Measurements from ENCODE around the gene NEAT1. TPM values are rescaled to one million over a fixed set of nuclear protein-coding genes. Genes with fewer than 3 reads are reported as not detected.
A peak's percentile ranks its signal among the peaks of the same experiment; 100 is the strongest.

The NEAT1 gene
- total and polyA plus RNA-seq, 12 donors = 20.9 to 6,838 (median 335) TPM

DNA sequence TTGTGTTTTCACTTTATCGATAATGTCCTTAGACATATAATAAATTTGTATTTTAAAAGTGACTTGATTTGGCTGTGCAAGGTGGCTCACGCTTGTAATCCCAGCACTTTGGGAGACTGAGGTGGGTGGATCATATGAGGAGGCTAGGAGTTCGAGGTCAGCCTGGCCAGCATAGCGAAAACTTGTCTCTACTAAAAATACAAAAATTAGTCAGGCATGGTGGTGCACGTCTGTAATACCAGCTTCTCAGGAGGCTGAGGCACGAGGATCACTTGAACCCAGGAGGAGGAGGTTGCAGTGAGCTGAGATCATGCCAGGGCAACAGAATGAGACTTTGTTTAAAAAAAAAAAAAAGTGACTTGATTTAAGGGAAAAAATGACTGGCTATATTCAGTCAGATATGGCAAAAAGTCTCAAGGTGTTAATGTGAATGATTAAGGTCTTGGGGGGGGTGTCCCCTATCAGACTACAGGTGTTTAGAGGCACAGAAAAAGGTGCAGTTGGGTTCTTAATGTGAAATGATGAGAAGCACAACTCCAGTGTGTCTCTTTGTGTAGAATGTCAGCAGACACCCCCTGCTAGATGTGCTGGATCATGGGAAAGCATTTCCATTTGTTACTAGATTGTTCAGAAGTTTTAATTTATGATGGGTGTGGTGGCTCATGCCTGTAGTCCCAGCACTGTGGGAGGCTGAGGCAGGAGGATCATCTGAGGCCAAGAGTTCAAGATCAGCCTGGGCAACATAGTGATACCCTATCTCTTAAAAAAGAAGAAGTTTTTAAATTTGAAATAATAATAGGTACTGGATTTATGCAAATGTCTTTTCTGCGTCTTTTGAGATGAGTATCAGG is 17.0 kb downstream of the NEAT1 start:
- peak overlapping the region in 1 of 4 donors; percentile 3 for H3K4me3 ChIP-seq
- H3K27me3 ChIP-seq = no peaks in the 10 kb centered on the region
- H3K9me3 ChIP-seq (replicated peaks in 1 of 3) = no peaks in the 10 kb centered on the region
- H3K4me1 ChIP-seq (replicated peaks in 1 of 2) = peaks cover 30 to 91% of the 10 kb centered on the region in 2 donors
- 51 to 64% (median 60%) methylated on average over 5 to 7 of the region's 7 CpGs for WGBS, 4 donors
- TF ChIP-seq, protein P1, sequence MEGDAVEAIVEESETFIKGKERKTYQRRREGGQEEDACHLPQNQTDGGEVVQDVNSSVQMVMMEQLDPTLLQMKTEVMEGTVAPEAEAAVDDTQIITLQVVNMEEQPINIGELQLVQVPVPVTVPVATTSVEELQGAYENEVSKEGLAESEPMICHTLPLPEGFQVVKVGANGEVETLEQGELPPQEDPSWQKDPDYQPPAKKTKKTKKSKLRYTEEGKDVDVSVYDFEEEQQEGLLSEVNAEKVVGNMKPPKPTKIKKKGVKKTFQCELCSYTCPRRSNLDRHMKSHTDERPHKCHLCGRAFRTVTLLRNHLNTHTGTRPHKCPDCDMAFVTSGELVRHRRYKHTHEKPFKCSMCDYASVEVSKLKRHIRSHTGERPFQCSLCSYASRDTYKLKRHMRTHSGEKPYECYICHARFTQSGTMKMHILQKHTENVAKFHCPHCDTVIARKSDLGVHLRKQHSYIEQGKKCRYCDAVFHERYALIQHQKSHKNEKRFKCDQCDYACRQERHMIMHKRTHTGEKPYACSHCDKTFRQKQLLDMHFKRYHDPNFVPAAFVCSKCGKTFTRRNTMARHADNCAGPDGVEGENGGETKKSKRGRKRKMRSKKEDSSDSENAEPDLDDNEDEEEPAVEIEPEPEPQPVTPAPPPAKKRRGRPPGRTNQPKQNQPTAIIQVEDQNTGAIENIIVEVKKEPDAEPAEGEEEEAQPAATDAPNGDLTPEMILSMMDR (IDR thresholded peaks at IDR 0.05) = no peak
- no peak for TF ChIP-seq POLR2A (IDR thresholded peaks at IDR 0.05)
- H3K36me3 ChIP-seq (replicated peaks in 1 of 2) = peaks cover 0 to 70% of the 10 kb centered on the region in 2 donors
- H3K27ac ChIP-seq = peak overlapping the region; percentile 56 to 100 (median 73)
- intact Hi-C loops (cut with DNase I) = no loop called here
- peak; percentile 34 to 61 (median 48) for DNase-seq

DNA sequence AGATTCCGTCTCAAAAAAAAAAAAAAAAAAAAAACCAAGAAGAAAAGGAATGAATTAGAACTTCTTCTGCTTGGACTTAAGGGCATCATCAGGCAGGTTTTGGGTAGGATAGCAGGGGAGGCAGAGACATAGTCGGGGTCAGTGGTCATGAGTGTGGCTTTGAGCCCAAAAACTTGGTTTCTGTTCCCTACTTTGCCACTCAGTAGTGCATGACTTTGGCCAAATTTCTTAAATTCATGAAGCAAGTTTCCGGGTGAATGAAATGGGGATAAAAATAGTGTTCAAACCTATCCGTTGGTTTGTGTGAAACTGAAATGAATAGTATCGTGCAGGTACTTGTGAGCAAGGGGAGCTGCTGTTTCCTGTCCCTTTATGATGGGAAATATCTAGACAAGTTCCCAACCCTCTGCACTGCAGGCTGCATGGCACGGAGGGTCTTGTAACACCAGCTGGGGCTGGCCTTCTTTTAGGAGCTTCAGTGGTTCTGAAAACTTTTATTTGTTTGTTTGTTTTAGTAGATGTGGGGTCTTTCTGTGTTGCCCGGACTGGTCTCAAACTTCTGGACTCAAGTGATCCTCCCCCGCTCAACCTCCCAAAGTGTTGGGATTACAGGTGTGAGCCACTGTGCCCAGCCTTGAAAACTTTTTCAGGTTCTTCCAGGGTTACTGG is 18.4 kb downstream of the NEAT1 start:
- H3K9me3 ChIP-seq (replicated peaks in 1 of 3) = no peaks in the 10 kb centered on the region
- no peaks in the 10 kb centered on the region for H3K27me3 ChIP-seq
- H3K4me3 ChIP-seq = peak overlapping the region in 1 of 4 donors; percentile 21
- WGBS, 4 donors = 53 to 58% (median 56%) methylated on average over 8 of the region's 8 CpGs
- intact Hi-C loops (cut with DNase I) = no loop called here
- DNase-seq = peak in 5 of 7 donors; percentile 28 to 53 (median 45)
- no peak for TF ChIP-seq POLR2A (IDR thresholded peaks at IDR 0.05)
- TF ChIP-seq, protein P1 (IDR thresholded peaks at IDR 0.05) = no peak
- peaks cover 0 to 66% of the 10 kb centered on the region in 2 donors for H3K36me3 ChIP-seq (replicated peaks in 1 of 2)
- H3K4me1 ChIP-seq (replicated peaks in 1 of 2) = peaks cover 18 to 77% of the 10 kb centered on the region in 2 donors
- peak overlapping the region in 4 of 5 donors; percentile 64 to 100 (median 79) for H3K27ac ChIP-seq

DNA sequence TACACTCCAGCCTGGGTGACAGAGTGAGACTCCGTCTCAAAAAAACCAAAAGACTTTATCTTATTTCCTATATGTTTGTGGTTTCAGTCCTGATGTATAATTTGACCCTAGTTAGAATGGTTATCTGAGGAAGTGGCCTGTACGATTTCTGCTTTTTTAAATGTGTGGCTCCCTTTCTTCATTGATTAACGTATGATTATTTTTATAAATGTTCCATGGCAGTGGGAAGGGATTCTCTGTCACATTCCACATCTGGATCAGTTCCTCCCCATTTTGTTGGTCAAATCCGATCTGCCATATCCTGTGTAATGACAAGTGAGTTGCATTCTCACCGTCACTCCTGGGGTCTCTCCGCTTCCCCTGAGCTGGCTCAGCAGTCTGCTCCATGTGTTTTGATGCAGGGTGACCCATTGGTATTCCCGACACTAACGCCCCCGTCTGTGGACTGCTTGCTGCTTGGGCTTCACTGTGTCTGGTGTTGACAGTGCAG is 20.3 kb downstream of the NEAT1 start:
- TF ChIP-seq, protein P1 (IDR thresholded peaks at IDR 0.05) = no peak
- TF ChIP-seq POLR2A (IDR thresholded peaks at IDR 0.05) = peak in 1 of 2 donors; percentile 13
- intact Hi-C loops (cut with DNase I) = no loop called here
- WGBS, 4 donors = 53 to 63% (median 60%) methylated on average over 9 of the region's 9 CpGs
- Histone ChIP-seq H3K27me3 (no peaks in the 10 kb centered on the region), H3K4me1 (replicated peaks in 1 of 2) (peaks cover 7 to 58% of the 10 kb centered on the region in 2 donors), H3K36me3 (replicated peaks in 1 of 2) (peaks cover 0 to 49% of the 10 kb centered on the region in 2 donors), H3K4me3 (no peak overlapping the region), H3K9me3 (replicated peaks in 1 of 3) (no peaks in the 10 kb centered on the region), H3K27ac (peak overlapping the region in 4 of 5 donors; percentile 49 to 100 (median 74))
- DNase-seq = peak; percentile 34 to 73 (median 54)
